Neural progenitor cell (in vitro differentiated cells): ENCODE data around the gene CEP57L1. TPM values are rescaled to one million over a fixed set of nuclear protein-coding genes. Genes with fewer than 3 reads are reported as not detected.

Experiments
- DNase-seq: peaks from one replicate; pipeline ENCODE4 v3.0.0-alpha.2; 2016; ENCODE audit warnings: low spot score
- H2AFZ ChIP-seq: fragments of 200-600 bp; sonication (generic); replicated peaks from 2 replicates; pipeline ENCODE4 v1.6.1; 2016; ENCODE audit warnings: antibody characterized with exemption
- H3F3A ChIP-seq: fragments of 200-600 bp; sonication (generic); 2 replicates; pipeline ENCODE4 v1.6.1; 2016; ENCODE audit warnings: antibody characterized with exemption, low read depth
- H3K27ac ChIP-seq: fragments of 200-600 bp; sonication (generic); 2 replicates; pipeline ENCODE4 v1.5.1; 2016; ENCODE audit warnings: mild to moderate bottlenecking
- H3K27me3 ChIP-seq: fragments of 200-600 bp; sonication (generic); 2 replicates; pipeline ENCODE4 v1.6.1; 2016; ENCODE audit warnings: mild to moderate bottlenecking, moderate library complexity
- H3K36me3 ChIP-seq: fragments of 200-600 bp; sonication (generic); 2 replicates; pipeline ENCODE4 v1.5.1; 2016
- H3K4me1 ChIP-seq: fragments of 200-600 bp; sonication (generic); 2 replicates; pipeline ENCODE4 v1.6.1; 2016; ENCODE audit warnings: mixed run types
- H3K4me2 ChIP-seq: fragments of 200-600 bp; sonication (generic); 2 replicates; pipeline ENCODE4 v1.6.1; 2016
- H3K4me3 ChIP-seq: fragments of 200-600 bp; sonication (generic); 2 replicates; pipeline ENCODE4 v1.5.1; 2016
- H3K79me2 ChIP-seq: fragments of 200-600 bp; sonication (generic); 2 replicates; pipeline ENCODE4 v1.6.1; 2016; ENCODE audit warnings: low read depth
- H3K9ac ChIP-seq: fragments of 200-600 bp; sonication (generic); 2 replicates; pipeline ENCODE4 v1.6.1; 2016
- H3K9me3 ChIP-seq: fragments of 200-600 bp; sonication (generic); 2 replicates; pipeline ENCODE4 v1.5.1; 2016; ENCODE audit warnings: low read depth
- H4K20me1 ChIP-seq: fragments of 200-600 bp; sonication (generic); 2 replicates; pipeline ENCODE4 v1.6.1; 2016; ENCODE audit warnings: low read depth
- H3K27ac Mint-ChIP-seq: 3 replicates; pipeline ENCODE4 v1.8.0; 2021; ENCODE audit warnings: mixed read lengths
- H3K27me3 Mint-ChIP-seq: 2 replicates; pipeline ENCODE4 v1.8.0; 2022; ENCODE audit warnings: low read depth, mild to moderate bottlenecking, inconsistent platforms, moderate library complexity, mixed read lengths; ENCODE audit not compliant: insufficient read depth
- H3K36me3 Mint-ChIP-seq: 3 replicates; pipeline ENCODE4 v1.8.0; 2021; ENCODE audit warnings: mixed read lengths
- H3K4me1 Mint-ChIP-seq: 3 replicates; pipeline ENCODE4 v1.8.0; 2021; ENCODE audit warnings: mixed read lengths
- H3K4me3 Mint-ChIP-seq: 3 replicates; pipeline ENCODE4 v1.8.0; 2021; ENCODE audit warnings: mild to moderate bottlenecking, moderate library complexity, mixed read lengths
- H3K9me3 Mint-ChIP-seq: 3 replicates; pipeline ENCODE4 v1.8.0; 2020; ENCODE audit warnings: mixed read lengths
- CTCF ChIP-seq: fragments of 200-600 bp; sonication (generic); IDR thresholded peaks from 2 replicates; pipeline ENCODE4 v1.5.1; 2017; ENCODE audit warnings: antibody characterized with exemption, mild to moderate bottlenecking
- EZH2 ChIP-seq: fragments of 200-600 bp; sonication (generic); IDR thresholded peaks from 2 replicates; pipeline ENCODE4 v1.6.1; 2017; ENCODE audit warnings: antibody characterized with exemption, mild to moderate bottlenecking, moderate library complexity
- EZH2phosphoT487 ChIP-seq: fragments of 200-600 bp; sonication (generic); IDR thresholded peaks from 2 replicates; pipeline ENCODE4 v1.6.1; 2017; ENCODE audit warnings: antibody characterized with exemption
- total RNA-seq: library from RNA; depleted of rRNA; stranded (reverse); fragments of >200 nt; gene quantifications from 2 replicates; pipeline ENCODE4 v1.2.3, GENCODE V29; 2015; ENCODE audit warnings: low replicate concordance

Gene CEP57L1
- total RNA-seq, 1 donor from 2014 or later, result 68.0 TPM

DNA sequence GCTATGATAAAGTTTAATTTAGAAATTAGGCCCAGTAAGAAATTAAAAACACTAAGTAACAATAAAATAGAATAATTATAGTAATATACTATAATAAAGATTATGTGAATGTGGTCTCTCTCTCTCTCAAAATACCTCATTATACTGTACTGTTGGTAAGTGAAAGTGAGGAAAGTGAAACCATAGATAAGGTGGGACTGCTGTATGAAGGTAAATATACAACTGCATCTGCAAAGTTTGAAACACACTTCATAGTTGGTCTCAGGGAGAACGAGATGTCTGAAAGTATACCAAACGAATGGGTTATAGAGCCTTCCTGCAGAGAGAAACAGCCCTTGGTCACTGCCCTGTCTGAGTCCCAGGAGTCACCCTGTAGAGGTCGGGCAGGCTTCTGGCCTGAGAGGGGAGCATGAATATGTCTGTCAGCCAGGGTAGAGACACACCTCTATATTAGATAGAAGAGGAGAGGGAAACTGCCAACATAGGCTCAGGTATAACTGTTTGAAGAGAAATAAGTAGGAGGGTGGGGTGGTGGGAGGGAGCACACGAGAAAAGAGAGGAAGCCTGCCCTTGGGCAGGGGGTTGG lies 32.4 kb upstream of the CEP57L1 start:
- Histone ChIP-seq H3K9me3 (no peaks in the 10 kb centered on the region), H3F3A (no peaks in the 10 kb centered on the region), H3K4me2 (no peak overlapping the region), H3K27me3 (no peaks in the 10 kb centered on the region), H3K4me3 (no peak overlapping the region), H3K36me3 (no peaks in the 10 kb centered on the region), H3K79me2 (no peaks in the 10 kb centered on the region), H4K20me1 (no peaks in the 10 kb centered on the region), H3K9ac (no peak overlapping the region), H2AFZ (no peak overlapping the region), H3K27ac (no peak overlapping the region), H3K4me1 (no peaks in the 10 kb centered on the region)
- Mint-ChIP-seq H3K36me3 (no peaks in the 10 kb centered on the region), H3K4me1 (peaks cover 9% of the 10 kb centered on the region), H3K27ac (no peak overlapping the region), H3K27me3 (no peaks in the 10 kb centered on the region), H3K9me3 (no peaks in the 10 kb centered on the region), H3K4me3 (no peak overlapping the region)
- no peak for DNase-seq
- TF ChIP-seq EZH2phosphoT487, result no peak
- no peak for TF ChIP-seq EZH2
- TF ChIP-seq CTCF, result no peak

DNA sequence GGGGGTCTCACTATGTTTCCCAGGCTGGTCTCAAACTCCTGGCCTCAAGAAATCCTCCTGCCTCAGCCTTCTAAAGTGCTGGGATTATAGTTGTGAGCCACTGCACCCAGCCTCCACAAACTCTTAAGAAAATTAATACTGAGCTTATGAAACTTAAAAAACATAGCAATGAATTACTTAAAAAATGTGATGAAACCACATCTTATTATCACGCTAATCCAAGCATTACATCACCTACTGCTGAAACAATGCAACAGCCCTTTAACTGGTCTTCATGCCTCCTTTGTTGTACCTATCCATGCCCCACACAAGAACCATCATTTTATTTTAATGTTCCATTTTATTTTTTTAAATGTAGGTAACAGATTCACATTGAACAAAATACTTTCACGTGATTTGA lies 25.6 kb upstream of the CEP57L1 start:
- no peak for DNase-seq
- Histone ChIP-seq H2AFZ (no peak overlapping the region), H3K4me1 (no peaks in the 10 kb centered on the region), H3K36me3 (no peaks in the 10 kb centered on the region), H4K20me1 (no peaks in the 10 kb centered on the region), H3K27me3 (no peaks in the 10 kb centered on the region), H3F3A (peaks cover 2% of the 10 kb centered on the region), H3K9me3 (no peaks in the 10 kb centered on the region), H3K4me2 (no peak overlapping the region), H3K4me3 (no peak overlapping the region), H3K27ac (no peak overlapping the region), H3K79me2 (no peaks in the 10 kb centered on the region), H3K9ac (no peak overlapping the region)
- no peaks in the 10 kb centered on the region for H3K27me3 Mint-ChIP-seq
- H3K9me3 Mint-ChIP-seq, result no peaks in the 10 kb centered on the region
- H3K4me3 Mint-ChIP-seq, result no peak overlapping the region
- H3K4me1 Mint-ChIP-seq, result no peaks in the 10 kb centered on the region
- TF ChIP-seq CTCF (no peak), EZH2phosphoT487 (no peak), EZH2 (no peak)
- H3K36me3 Mint-ChIP-seq, result no peaks in the 10 kb centered on the region
- H3K27ac Mint-ChIP-seq, result no peak overlapping the region

- Histone ChIP-seq H4K20me1 (no peaks in the 10 kb centered on the region), H3K27ac (no peak overlapping the region), H3K4me2 (no peak overlapping the region), H3K27me3 (no peaks in the 10 kb centered on the region), H3K4me3 (no peak overlapping the region), H3F3A (peaks cover 3% of the 10 kb centered on the region), H2AFZ (no peak overlapping the region), H3K9ac (no peak overlapping the region), H3K79me2 (no peaks in the 10 kb centered on the region), H3K9me3 (no peaks in the 10 kb centered on the region), H3K4me1 (no peaks in the 10 kb centered on the region), H3K36me3 (no peaks in the 10 kb centered on the region)
- Mint-ChIP-seq H3K9me3 (no peaks in the 10 kb centered on the region), H3K4me3 (no peak overlapping the region), H3K27me3 (no peaks in the 10 kb centered on the region), H3K4me1 (no peaks in the 10 kb centered on the region), H3K36me3 (no peaks in the 10 kb centered on the region), H3K27ac (no peak overlapping the region)
- DNase-seq, result no peak
- no peak for TF ChIP-seq EZH2phosphoT487
- TF ChIP-seq EZH2, result no peak
- TF ChIP-seq CTCF, result no peak
These were observed 24.0 kb upstream of the CEP57L1 start for GRCh38 chr6:109071125-109071917.
